Suprapubic skin (tissue), 3 donors: ENCODE results near the gene BAIAP2.

Experiments
- CTCF ChIP-seq, 2 donors: fragments of 200-600 bp in 1 of 2; fragments of 450-650 bp in 1 of 2; sonication (generic) in 1 of 2; IDR thresholded peaks; one replicate each; pipeline ENCODE4 v1.5.1; 2016 to 2019; ENCODE audit warnings: antibody characterized with exemption in 2 of 2, mild to moderate bottlenecking in 1 of 2, moderate library complexity in 1 of 2
- EP300 ChIP-seq: sonication (generic); formaldehyde crosslinking; IDR thresholded peaks from one replicate; pipeline ENCODE4 v1.6.1; 2017; ENCODE audit warnings: antibody characterized with exemption
- POLR2A ChIP-seq, 2 donors: fragments of 450-650 bp; IDR thresholded peaks; one replicate each; pipeline ENCODE4 v1.6.1; 2017; ENCODE audit warnings: antibody characterized with exemption in 2 of 2, mild to moderate bottlenecking in 2 of 2, moderate library complexity in 2 of 2

- TF ChIP-seq CTCF (IDR thresholded peaks at IDR 0.05): no peak
- TF ChIP-seq EP300: no peak
- no peak for TF ChIP-seq POLR2A (IDR thresholded peaks at IDR 0.05)
Observed at GRCh38 chr17:80987941-80988461, 47.0 kb upstream of the BAIAP2 start.
